Stimulated activated CD4-positive, alpha-beta T cell treated with anti-CD3 and anti-CD28 coated beads, Interleukin-15, amount 100 ng/mL, for 48 hours (primary cell): ENCODE data around the gene SNX25.

Experiments
- DNase-seq, 2 donors: peaks; one replicate each; pipeline ENCODE4 v3.0.0-alpha.2; 2020; ENCODE audit warnings: low read depth in 2 of 2

SNX25 gene

GRCh38 chr4:185263419-185263818 is 54.0 kb downstream of the SNX25 start:
- no peak for DNase-seq

- no peak for DNase-seq
Observed at GRCh38 chr4:185265942-185266341, 56.5 kb downstream of the SNX25 start.

- no peak for DNase-seq
Observed at GRCh38 chr4:185269286-185269685, 59.9 kb downstream of the SNX25 start.

- DNase-seq, result no peak
Observed at GRCh38 chr4:185270037-185270436, 60.6 kb downstream of the SNX25 start.

GRCh38 chr4:185270885-185271284 is 61.5 kb downstream of the SNX25 start:
- no peak for DNase-seq

DNA sequence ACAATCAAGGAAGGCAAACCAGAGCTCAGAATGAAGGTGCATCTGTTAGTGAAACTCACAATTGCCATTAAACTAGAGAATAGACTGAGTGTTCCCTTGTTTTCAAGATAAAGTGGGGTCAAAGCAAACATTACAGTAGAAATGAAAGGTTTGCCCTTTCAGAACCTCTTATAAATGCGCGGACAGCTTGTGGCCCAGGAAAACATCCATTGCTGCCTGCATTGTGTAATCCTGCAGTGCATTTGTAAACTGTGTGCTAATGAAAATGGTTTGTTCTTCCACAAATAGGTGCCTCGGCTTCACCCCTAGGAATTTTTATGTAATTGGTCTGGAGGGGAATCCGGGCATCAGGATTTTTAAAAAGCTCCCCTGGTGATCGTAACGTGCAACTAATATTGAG is 62.8 kb downstream of the SNX25 start:
- DNase-seq, result no peak

GRCh38 chr4:185275501-185275900 is 66.1 kb downstream of the SNX25 start:
- DNase-seq, result no peak

DNA sequence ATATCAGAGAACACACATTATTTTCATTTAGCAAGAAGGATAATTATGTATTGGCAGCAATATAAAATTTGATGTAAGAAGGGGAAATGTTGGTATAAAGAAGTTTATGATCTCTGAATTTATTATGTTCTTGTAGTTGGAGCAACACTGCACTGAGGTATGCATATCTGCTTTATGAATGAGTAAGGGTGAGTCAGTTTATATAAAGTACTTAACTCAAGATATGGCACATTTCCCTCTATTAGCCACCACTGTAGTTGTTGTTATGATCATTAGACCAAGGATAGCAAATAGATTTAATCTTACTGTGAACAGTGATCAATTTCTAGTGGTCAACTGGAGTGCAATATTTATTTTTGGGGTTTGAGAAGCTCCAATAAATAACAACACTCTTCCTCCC is 66.6 kb downstream of the SNX25 start:
- DNase-seq, result no peak

GRCh38 chr4:185278716-185279115 is 69.3 kb downstream of the SNX25 start:
- DNase-seq, result no peak

DNA sequence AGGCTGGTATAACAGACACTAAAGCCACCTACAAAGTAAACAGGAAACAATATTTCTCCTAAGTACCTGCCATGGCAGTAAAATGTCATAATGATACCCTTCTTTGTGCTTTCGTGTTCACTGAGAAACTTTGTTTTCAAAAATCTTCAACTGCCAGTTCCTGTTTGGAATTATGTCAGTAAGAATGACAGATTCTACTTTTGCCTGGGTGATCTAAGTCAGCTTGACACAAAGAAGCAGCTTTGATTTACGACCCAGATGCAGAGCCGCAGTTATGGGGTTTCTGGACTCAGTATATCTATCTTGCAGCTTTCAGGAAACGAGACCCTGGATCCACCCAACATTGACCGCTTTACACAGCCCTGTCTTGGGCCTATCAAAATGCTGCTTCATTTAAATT is 71.2 kb downstream of the SNX25 start:
- DNase-seq, result no peak

- DNase-seq, result no peak
Observed at GRCh38 chr4:185282968-185283367, 73.6 kb downstream of the SNX25 start.

- DNase-seq, result no peak
Observed at GRCh38 chr4:185283723-185284122, 74.3 kb downstream of the SNX25 start.

DNA sequence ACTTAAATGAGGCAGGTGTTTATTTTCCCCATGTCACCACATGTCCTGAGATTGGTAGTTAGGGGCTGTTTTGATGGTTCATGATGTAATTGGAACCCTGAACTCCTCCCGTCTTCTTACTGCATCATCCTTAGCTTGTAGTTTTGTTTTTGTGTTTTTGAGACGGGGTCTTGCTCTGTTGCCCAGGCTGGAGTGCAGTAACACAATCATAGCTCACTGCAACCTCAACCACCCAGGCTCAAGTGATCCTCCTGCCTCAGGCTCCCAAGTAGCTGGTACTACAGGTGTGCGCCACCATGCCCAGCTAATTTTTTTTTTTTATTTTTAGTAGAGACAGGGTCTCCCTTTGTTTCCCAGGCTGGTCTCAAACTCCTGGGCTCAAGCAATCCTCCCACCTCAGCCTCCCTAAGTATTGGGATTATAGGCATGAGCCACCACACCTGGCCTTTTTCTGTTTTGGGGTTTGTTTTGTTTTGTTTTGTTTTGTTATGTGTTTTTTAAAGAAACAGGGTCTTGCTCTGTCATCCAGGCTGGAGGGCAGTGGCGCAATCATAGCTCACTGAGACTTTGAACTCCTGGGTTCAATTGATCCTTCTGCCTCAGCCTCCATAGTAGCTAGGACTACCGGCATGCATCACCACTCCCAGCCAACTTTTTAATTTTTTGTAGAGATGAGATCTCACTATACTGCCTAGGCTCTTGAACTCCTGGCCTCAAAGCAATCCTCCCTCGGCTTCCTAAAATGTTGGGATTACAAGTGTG is 76.4 kb downstream of the SNX25 start:
- DNase-seq, result no peak

DNA sequence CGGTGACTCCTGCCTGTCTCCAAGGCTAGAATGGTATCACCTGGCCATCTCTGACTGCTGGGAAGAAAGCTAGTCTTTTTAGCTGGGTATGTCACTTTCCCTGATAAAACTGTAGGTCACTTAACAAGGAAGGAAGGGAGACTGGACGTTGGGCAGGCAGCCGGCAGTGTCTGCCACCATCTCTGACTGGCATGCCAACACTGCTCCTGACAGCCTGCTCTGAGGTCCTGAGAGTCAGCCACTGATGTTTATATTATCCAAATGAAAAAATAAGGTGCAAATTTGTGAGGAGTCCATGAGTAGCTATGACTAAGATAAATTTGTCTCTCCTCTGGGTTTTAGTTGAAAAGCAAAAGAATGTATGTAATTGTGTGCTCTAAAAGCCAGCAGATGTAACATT is 77.2 kb downstream of the SNX25 start:
- DNase-seq, result no peak

GRCh38 chr4:185287031-185287430 is 77.6 kb downstream of the SNX25 start:
- no peak for DNase-seq

DNA sequence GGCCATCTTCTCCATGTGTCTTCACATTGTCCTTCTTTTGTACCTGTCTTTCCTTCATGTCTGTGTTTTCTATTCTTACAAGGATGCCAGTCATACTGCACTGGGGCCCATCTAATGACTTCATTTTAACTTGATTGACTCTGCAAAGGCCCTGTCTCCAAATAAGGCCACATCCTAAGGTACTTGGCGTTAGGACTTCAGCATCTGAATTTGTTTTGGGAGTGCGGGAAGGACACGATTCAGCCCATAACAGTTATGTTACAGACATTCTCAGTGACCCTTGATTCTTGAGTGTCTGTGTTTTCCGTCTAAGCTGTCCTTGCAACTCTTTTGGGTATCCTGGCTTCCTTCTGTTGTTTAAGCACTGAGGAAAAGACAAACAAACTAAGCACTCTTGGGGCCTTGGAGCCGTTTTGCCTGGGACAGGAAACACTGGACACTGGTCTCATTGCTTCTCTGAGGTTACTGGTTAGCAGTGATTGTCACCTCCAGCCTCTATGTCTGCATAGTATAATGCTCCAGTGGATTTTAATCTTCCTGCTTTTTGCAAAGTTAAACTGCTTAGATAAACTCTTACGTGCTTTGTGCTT is 80.7 kb downstream of the SNX25 start:
- DNase-seq, result no peak

- DNase-seq, result no peak
Observed at GRCh38 chr4:185290656-185291055, 81.3 kb downstream of the SNX25 start.

DNA sequence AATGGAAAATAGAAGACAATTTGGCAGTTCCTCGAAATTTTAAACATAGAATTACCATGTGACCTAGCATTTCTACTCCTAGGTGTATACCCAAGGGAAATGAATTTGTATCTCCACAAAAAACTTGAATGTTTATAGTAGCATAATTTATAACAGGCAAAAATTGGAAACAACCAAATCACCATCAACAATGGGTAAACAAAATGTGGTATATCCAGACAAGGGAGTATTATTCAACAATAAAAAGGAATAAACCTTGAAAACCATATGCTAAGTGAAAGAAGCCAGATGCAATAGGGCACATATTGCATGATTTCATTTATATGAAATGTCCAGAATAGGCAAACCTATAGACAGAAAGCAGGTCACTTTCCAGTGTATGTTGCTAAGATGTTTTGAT is 83.8 kb downstream of the SNX25 start:
- DNase-seq, result no peak

DNA sequence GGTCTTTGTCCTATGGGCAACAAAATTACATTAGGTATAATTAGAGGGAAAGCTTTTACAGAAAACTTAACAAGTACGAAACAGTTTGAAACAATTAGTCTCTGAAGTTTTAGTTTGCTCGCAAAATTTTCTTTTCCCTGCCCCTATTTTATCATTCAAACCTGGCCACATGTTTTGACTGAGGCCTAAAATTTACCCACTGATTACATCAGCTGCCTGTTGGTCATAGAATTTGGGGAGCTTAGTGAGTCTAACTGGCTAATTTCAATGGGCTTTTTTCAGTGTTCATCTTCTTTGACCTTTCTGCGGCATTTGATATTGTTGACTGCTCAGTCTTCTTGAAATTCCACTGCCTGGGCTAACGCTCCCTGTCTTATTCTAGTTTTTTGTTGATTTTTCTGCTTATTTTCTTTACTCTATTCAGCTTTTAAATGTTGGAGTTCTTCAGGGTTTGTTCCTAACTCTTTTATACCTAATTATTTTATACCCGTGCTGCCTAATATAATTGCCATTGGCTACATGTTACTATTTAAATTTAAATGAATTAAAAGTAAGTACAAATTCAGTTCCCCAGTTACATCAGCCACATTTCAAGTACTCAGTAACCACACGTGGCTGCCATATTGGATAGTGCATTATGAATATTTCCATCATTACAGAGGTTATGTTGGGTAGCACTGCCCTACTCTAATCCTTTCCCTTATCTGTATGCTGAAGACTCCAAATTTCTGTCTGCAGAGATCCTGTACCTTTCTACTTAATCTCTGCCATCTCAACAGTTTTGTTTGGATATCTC is 87.5 kb downstream of the SNX25 start:
- no peak for DNase-seq

DNA sequence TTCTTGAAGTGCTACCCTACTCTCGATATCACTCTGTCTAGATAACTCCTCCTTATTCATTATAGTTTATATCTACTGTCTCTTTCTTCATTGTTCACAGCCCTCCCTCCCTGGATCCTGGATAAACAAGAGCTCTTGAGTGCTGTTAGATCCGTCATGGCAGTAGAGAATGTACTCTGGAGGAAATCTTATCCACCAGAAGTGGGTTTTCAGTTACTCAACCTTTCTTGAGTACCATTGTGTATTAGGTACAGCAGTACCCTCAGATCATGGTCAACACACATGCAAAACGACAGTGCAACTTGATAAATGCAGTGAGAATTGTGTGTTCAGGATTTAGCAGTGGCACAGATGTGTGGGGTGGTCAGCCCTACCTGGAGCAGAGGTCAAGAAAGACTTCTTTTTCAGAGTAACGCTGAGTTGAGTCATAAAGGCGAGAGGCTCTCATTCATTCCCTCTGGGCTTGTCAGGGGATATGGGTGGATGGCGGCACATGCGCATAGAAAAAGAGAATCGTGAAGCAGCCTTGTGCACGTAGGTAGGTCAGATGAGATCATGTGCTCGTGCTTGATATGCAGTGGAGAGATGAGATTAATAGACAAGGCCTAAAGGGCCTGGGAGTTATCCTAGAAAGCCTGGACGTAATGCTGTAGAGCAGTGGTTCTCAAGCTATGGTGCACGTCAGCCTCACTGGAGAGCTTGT is 89.5 kb downstream of the SNX25 start:
- DNase-seq, result no peak

- no peak for DNase-seq
Observed at GRCh38 chr4:185304541-185304940, 95.1 kb downstream of the SNX25 start.
